ENCODE results near the gene APBA2.
A peak's percentile ranks its signal among the peaks of the same experiment; 100 is the strongest.

The APBA2 gene

DNA sequence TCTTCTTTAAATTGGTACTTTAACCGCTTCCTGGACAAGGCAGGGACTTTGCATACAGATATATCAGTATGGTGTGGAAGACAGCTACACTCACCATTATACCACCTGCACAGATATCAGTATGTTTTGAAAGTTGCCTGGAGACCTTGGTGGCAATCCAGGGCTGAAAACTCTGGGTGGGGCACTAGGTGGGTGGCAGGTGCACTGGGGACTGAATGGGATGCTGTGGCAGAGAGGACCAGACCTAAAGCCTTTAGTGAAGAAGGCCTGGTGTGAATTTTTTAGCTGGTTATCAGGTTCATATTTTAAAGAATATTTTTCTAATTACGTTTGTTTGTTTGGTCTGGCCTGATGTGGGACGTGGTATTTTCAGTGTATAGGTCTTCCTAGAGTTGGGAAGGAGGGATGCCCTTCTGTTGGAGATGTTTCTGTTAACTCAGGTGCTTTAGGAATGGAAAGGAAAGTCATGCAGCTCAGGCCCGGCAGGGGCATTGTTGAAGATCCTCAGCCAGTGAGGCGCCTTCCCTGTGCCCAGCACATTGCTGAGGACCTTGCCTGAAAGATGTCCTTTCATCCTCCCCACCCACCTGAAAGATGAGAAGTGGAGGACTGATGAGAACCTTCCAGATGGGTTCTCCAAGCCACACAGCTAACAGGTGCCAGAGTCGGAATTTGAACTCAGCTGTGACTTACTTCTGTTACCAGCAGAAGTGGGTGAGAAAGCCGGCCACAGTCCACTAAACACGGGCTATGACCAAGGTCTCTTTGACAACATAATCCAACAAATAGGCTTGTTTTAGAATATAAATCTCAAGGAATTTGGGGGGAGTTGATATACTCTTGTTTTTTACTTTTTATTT, 77.3 kb downstream of the APBA2 start:
- DNase-seq = no peak

DNA sequence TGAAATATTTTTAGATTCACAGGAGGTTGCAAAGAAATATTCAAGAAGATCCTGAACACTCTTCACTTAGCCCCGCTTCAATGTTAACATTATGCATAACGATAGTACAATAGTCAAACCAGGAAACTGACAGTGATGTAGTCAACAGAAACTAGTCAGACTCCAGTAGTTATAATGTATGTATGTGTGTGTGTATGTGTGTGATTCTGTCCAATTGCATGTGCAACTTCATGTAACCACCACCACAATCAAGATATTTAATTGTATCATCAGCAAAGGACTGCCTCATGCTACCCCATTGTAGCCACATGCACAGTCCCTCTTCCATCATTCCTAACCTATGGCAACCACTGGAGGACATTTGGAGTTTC, 77.9 kb downstream of the APBA2 start:
- no peak for DNase-seq

DNA sequence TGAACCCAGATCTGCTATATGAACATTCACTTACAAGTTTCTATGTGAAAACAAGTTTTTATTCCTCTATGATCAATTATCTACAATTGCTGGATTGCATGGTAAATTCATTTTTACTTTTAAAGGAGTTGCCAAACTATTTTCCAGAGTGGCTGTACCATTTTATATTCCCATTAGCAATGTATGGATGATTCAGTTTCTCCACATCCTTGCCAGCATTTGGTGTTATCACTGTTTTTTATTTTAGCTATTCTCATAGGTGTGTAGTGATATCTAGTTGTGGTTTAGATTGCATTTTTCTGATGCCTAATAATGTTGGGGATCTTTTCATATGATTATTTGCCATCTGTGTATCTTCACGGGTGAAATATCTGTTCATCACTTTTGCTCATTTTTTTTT, 78.3 kb downstream of the APBA2 start:
- no peak for DNase-seq

DNA sequence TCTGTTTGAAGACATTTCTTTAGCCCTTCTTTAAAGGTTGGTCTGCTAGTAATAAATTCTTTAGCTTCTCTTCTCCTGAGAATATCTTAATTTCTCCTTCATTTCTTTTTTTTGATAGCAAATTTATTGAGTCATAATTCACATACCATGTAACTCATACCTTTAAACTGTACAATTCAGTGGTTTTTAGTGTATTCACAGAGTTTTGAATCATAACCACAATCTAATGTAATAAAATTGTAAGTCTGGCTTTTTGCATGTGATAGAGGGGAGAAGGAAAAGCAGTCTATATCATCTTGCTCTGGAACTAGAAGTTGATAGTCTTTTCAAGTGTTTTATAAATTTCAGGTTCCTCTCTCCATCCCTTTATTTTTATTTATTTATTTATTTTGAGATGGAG, 81.3 kb downstream of the APBA2 start:
- no peak for DNase-seq

DNA sequence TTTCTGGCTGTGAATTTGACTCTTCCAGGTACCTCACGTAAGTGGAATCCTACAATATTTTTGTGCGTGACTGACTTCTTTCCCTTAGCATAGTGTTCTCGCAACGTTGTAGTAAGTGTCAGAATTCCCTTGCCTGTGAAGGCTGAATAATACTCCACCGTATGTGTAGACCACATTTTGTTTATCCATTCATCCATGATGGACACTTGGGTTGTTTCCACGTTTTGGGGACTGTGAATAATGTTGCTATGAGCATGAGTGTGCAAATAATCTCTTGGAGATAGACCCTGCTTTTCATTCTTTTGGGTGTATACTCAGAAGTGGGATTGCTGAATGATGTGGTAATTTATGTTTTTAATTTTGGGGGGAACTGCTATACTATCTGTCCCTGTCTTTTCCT, 82.2 kb downstream of the APBA2 start:
- no peak for DNase-seq

DNA sequence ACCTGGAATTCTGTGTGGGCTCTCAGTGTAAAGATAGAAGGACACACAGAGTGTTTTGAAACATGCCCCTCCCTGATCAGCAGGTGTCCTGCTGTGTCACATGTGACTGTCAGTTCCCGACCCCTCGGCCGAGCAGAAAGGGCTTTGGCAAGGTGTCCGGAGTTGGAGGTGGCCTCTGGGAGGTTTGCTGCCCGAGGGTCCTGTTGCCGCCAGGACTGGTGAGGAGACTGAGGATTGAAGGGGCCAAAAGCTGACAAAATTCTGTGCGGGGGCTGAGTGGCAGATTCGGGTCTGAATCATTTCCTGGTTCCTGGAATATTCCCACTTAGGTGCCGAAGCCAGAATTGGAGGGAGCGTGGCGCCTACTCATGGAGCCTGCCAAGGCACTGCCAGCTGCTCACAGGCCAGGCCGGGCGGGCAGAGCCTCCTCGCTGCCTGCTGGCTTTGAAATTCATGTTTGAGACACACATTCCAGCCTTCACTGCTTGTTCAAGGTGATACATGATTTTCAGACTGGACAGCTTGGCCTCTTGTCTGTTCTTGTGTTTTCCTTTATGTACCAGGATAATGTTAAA, 83.8 kb downstream of the APBA2 start:
- no peak for DNase-seq

DNA sequence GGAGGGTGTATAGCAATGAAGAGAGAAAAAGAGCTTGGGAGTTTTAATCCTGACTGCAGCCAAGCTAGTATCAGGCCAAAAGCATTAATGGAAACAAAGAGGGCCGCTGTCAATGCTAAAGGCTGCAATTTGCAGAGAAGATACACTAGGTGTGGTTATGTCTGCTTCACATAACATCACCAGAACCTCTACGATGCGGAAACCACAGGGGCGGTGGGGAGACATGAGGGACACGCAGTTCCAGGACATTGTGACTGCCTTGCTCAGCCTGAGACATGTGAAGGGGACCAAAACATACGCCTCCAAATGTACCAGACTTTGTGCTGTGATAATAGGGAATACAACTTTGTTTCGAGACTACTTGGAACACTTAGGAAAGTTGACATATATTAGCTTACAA, 88.4 kb downstream of the APBA2 start:
- DNase-seq = peak; percentile 31

DNA sequence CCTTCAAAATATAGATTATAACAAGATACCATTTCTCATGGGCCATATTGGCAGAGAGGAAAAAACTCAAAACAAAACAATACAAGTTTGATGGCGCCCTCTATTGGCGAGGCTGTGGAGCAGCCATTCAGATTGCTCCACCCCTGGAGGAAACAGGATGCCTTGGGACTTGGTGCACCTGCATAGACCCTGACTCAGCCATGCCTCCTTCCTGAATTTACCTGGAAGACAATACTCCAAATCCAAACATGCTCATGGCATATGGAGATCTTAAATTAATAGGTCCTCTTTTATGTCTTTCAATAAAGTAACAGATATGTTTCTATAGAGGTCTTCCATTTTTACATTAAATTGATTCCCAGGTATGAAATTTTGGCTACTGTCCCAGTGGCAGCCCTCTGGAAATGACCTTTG, 90.0 kb downstream of the APBA2 start:
- peak; percentile 75 for DNase-seq

DNA sequence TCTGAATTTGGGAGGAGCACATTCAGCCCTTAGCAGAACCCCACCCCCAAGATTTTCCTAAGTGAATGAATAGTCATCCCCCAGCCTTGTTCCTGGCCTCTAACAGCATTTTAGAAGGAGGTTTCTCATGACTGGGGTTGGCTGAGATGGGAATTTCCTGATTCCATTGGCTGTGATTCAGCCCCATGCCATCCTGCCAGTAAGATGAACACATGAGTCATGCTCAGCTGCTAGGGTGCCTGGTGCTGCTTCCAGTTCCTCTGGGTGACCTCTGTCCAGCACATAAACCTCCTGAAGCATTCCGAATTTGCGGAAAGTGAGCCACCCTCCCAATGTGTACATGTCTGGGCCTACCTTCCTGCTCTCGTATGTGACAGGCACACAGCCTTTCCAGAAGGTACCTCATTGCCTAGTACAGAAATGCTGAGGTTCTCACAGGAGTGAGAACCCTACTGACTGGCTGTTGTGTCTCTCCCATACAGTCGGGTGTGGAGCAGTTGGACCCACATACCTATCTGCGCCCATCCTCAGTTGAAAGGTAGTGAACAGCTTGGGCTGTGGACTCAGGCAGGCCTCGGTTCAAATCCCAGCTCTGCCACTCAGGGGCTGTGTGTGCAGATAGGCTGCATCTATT, 91.7 kb downstream of the APBA2 start:
- no peak for DNase-seq

DNA sequence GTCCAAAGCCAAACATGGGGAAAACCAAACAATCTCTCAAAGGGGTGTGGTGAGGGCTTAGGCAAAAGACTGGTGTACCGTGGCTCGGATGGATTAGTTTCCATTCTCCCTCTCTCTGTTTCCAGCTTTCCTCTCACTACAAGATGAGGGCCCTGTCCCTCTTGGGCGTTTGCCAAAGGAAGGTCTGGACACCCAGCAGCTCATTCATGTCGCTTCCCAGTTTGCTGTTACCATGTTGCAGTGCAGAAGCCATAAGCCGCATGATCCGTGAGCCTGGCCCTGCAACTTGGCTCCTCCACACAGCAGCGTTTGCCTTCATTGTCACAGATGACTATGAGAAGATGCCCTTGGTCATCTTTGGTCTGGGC, 92.2 kb downstream of the APBA2 start:
- no peak for DNase-seq

DNA sequence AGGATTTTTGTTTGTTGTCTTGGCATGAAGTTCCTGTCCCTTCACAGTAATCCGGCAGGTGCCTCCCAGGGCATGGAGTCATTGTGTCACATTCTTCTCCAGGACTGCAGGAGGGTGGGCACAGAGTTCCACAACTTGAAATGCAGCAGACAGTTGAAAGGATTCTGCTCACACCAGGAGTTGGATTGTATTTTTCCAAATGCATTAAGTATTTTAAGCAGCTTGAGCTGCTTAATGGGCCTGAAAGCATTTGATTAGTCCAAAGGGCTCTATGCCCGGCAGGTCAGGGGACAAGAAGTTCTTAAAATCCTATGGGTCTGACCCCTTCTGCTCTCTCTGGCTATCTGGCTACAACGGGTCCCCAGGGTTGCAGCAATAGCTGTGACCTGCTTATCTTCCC, 92.9 kb downstream of the APBA2 start:
- no peak for DNase-seq

DNA sequence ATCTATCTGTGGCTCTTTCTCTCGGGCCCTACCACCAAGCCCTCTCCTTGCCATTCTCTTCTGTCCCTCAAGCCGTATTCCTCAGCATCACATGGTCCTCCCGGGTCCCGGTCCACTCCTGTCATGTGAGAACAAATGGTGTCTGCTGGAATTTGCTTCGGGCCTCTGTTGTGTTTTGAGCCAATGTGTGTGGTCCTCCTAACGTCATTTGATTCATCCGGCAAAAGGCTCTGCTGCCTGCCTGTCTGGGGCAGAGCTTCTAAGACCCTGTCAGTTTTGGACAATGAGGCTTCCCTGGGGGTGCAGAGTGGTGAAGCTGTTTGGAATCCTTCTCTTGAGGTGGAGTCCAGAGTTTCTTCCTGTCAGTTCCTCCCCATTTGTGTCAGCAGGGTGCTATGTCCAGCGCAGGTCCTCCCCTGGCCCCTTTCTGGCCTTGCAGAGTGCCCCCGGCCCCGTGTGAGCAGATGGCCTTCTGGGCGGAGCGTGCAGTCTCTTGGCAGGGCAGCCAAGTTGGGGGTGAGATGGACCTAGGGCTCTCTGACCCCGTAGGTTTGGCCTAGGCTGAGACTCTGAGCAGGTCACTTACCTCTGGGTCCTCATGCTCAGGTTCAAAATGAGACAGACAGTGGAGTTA, 93.6 kb downstream of the APBA2 start:
- DNase-seq = no peak

DNA sequence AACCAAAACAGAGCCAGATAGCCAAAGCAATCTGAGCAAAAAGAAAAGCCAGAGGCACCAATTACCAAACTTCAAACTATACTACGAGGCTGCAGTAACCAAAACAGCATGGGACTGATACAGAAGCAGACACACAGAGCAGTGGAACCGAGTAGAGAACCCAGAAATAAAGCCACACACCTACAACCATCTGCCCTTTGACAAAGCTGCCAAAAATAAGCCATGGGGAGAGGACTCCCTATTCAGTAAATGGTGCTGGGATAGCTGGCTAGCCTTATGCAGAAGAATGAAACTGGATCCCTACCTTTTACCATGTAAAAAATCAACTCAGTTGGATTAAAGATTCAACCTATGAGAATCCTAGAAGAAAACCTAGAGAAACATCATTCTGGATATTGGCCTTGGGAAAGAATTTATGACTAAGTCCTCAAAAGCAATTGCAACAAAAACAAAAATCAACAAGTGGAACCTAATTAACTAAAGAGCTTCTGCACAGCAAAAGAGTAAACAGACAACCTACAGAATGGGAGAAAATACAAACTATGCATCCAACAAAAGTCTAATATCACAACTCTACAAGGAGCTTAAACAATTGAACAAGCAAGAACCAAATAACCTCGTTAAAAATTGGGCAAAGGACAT, 95.1 kb downstream of the APBA2 start:
- DNase-seq = no peak

DNA sequence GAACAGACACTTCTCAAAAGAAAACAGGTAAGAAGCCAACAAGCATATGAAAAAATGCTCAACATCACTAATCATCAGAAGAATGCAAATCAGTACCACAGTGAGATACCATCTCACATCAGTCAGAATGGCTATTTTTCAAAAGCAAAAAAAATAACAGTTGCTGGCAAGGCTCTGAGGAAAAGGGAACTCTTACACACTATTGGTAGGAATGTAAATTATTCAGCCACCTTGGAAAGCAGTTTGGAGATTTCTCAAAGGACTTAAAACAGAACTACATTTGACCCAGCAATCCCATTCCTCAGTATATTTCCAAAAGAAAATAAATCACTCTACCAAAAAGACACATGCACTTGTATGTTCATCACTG, 95.6 kb downstream of the APBA2 start:
- no peak for DNase-seq

DNA sequence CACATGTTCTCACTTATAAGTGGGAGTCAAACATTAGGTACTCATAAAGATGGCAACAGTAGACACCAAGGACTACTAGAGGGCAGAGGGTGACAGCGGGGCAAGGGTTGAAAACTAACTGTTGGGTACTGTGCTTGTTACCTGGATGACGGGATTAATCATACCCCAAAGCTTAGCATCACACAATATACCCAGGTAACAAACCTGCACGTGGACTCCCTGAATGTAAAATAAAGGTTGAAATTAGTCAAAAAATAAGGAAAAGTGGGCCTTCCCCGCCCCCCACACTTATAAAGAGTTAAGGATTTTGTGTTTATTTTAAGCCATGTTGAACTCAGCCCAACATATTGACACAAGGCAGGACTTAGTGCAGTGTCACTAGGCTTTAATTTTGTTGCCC, 96.1 kb downstream of the APBA2 start:
- no peak for DNase-seq

DNA sequence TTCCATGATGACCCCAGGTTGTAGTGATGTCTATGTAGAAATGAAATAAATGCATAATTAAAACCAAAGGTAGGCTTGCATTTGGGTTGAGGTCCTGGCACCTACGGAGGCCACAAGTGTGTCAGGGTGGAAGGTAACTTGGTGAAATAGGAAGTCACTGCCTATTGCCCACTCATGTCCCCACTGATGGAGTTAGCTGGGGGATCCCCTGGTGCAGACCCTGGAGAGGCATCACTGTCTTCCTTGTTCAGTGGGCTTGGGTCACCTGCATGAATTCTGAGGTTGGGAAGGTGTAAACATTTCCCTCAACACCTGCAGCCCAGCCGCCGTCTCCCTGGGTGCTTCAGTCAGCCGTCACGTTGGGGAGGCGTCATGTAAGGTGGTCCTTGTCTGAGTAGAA, 97.1 kb downstream of the APBA2 start:
- DNase-seq = no peak

DNA sequence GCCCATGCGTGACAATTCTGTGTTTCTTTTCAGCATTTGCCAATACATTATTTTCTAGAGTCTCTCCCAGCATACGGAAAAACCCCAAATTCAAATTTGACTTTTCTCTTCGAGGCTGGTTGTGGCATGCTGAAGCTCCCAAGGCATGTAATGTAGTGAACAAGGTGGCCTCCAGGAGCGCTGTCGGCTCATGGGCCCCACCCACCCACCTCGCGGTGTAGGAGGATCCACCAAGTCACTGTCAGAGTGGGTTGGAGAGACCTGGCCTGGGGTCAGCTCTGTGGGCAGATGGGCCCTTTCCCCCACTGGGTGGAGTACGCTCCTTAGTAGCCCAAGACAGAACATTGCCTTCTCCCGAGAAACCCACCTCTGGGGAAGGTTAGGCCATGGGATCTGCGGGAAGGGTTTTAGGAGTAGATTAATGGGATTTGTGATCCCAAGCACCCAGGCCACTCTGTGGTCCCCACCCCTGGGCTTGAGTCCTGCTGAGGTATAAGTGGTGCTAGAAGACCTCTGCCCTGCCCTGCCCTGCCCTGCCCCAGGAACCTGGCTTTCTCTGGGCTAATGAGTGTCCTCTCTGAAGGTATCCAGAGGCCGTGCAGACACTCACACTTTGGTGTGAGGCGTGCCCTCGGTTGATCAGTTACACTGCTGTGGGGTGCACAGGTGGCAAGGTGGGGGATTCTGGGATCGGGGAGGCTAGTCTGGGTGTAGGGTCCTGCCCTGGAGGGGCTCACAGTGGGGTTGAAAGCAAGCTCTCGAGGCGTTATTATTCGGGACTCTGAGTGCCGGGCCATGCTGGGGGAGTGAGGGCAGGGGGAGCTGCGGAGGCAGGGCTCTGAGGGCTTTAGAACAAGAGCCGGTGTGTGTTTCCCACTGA, 97.9 kb downstream of the APBA2 start:
- DNase-seq = no peak

DNA sequence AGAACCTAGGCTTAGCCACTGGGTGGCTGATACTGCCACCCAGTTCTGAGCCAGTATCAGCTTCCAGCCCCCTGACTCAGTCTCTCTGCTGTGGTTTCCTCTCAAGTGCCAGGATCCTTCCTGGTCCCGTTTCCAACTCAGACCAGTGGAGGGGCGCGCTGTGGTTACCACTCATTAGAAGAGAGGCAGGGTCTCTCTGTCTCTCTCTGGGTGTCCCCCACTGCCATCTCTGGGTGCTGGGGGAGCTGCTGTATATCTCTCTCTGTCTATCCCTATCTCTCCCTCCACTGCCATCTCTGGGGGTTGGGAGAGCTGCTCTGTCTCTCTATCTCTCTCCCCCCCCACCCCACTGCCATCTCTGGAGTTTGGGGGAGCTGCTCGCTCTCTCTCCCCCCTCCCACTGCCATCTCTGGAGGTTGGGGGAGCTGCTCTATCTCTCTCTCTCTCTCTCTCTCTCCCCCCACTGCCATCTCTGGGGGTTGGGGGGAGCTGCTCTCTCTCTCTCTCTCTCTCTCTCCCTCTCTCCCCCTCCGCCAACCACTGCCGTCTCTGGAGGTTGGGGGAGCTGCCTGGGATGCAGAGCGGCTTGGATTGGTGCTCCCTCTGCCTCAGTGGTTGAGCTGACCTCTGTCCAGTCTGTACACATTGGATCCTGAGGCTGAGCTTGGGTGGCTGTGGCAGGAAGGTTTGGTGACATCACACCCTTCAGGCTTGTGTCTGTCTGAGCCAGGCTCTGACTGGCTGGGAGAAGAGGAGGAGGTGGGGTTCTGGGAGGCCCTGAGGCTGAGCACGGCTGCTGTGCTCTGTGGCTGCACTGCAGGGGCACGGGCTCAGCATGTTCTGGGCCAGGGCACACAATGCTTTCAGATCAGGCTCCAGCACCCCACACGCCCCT, 98.9 kb downstream of the APBA2 start:
- DNase-seq = no peak

DNA sequence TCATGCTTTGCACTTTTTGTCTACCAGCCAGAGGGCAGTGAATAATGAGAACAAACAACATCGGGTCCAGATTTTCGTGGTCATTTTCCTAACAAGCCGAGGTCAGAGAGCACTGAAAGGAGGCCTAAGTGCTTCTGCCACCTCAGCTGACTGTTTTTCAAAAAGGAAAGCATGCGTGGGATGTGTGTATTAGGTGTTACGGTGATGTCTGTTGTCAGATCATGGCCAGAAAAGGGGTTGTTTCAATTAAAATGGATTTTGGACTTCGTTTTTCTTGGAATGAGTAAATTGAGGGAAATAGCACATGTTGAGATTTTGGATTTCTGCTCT, 99.5 kb downstream of the APBA2 start:
- no peak for DNase-seq

DNA sequence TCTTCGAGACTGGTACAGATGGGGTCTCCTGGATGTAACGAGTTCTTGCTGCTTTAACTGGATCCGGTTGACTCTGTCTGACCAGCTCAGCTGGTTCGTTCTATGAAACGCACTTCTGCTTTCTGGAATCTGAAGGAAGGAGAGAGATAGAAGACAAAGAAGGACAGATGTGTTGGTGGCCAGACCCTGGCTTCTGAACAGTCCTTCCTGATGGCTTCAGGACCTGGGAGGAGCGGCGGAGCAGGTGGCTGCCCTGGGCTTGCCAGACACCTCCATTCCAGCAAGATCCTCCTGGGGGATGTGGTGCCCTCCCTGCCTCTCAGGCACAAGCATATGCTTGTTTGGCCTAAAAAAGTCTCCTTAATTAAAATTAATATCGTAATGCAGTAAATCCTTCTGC, 99.9 kb downstream of the APBA2 start:
- DNase-seq = no peak

DNA sequence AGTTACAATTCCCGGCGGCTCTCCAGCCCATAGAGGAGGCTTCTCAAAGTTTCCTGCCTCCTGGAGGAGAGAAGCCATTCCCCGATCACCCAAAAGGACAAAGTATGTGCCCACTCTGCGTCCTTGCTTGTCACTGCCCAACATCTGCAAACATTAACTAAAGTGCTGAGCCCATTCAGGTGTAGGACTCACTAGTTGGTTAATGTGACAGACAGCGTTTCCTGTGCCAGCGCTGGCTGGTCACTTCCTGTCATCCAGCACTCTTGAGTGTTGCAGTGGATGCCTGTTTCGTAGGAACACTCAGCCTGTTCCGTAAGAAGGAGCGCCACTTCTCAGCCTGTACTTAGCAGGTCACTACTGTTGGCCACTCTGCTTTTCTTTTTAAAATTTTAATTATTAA, 100.3 kb downstream of the APBA2 start:
- DNase-seq = peak; percentile 50

DNA sequence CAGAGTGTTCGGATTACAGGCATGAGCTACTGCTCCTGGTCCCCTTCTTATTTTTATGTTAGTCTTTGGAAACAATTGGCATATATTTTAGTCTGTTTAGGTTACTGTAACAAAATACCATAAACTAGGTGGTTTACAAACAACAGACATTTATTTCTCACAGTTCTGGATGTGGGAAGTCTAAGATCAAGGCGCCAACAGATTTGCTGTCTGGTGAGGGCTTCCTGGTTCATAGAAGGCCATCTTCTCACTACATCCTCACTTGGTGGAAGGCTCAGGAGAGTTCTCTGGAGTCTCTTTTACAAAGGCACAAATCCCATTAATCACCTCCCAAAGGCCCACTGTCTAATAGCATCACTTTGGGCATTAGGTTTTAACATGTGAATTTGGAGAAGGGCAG, 101.0 kb downstream of the APBA2 start:
- DNase-seq = no peak
